HCT116 (cell line): Measurements from ENCODE around the gene SBF2.

Experiments
- EGR1 ChIP-seq: IDR thresholded peaks from 2 replicates; pipeline ENCODE4 v1.6.1; 2012; ENCODE audit warnings: low read depth
- EZH2 ChIP-seq: fragments of 200-600 bp; sonication (generic); IDR thresholded peaks from 2 replicates; pipeline ENCODE4 v1.6.1; 2017; ENCODE audit warnings: antibody characterized with exemption, mixed run types
- EZH2phosphoT487 ChIP-seq: fragments of 200-600 bp; IDR thresholded peaks from 2 replicates; pipeline ENCODE4 v1.6.1; 2018; ENCODE audit warnings: antibody characterized with exemption, borderline replicate concordance
- POLR2A ChIP-seq: IDR thresholded peaks from 2 replicates; pipeline ENCODE4 v1.7.0; 2011; ENCODE audit warnings: borderline replicate concordance; ENCODE audit not compliant: insufficient read depth, insufficient read length; ENCODE audit errors: extremely low read depth
- POLR2AphosphoS5 ChIP-seq: IDR thresholded peaks from 2 replicates; pipeline ENCODE4 v1.6.1; 2011; ENCODE audit warnings: mild to moderate bottlenecking, low read depth, low read length, moderate library complexity
- RAD21 ChIP-seq: IDR thresholded peaks from 2 replicates; pipeline ENCODE4 v1.6.1; 2012; ENCODE audit warnings: low read depth, mild to moderate bottlenecking
- REST ChIP-seq: IDR thresholded peaks from 2 replicates; pipeline ENCODE4 v1.6.1; 2012; ENCODE audit warnings: low read depth
- SIN3A ChIP-seq: IDR thresholded peaks from 2 replicates; pipeline ENCODE4 v1.6.1; 2012; ENCODE audit warnings: low read depth
- SP1 ChIP-seq: IDR thresholded peaks from 2 replicates; pipeline ENCODE4 v1.6.1; 2012; ENCODE audit warnings: low read depth
- SRF ChIP-seq: IDR thresholded peaks from 2 replicates; pipeline ENCODE4 v1.6.1; 2012; ENCODE audit warnings: low read depth
- YY1 ChIP-seq: IDR thresholded peaks from 2 replicates; pipeline ENCODE4 v1.6.1; 2011; ENCODE audit warnings: low read length, low read depth, moderate library complexity, mild to moderate bottlenecking; ENCODE audit not compliant: insufficient replicate concordance; ENCODE audit errors: extremely low read depth
- TF ChIP-seq, protein P1 (sequence below), 3 experiments: fragments of 200-600 bp in 1 of 3; sonication (generic) in 1 of 3; IDR thresholded peaks in 2 of 3; conservative IDR thresholded peaks in 1 of 3; 2 replicates each; pipeline ENCODE4 v1.5.1; 2012 to 2017; ENCODE audit warnings: low read depth in 2 of 3, low read length in 2 of 3, antibody characterized with exemption in 1 of 3, borderline replicate concordance in 1 of 3, control low read depth in 1 of 3, mild to moderate bottlenecking in 1 of 3, mixed read lengths in 1 of 3, mixed run types in 1 of 3, moderate library complexity in 1 of 3; ENCODE audit not compliant: insufficient read depth in 1 of 3
- TF ChIP-seq, protein P2 (sequence below): IDR thresholded peaks from 2 replicates; pipeline ENCODE4 v1.6.1; 2011; ENCODE audit warnings: mild to moderate bottlenecking, low read length, moderate library complexity; ENCODE audit not compliant: insufficient replicate concordance; ENCODE audit errors: extremely low read depth

DNA sequence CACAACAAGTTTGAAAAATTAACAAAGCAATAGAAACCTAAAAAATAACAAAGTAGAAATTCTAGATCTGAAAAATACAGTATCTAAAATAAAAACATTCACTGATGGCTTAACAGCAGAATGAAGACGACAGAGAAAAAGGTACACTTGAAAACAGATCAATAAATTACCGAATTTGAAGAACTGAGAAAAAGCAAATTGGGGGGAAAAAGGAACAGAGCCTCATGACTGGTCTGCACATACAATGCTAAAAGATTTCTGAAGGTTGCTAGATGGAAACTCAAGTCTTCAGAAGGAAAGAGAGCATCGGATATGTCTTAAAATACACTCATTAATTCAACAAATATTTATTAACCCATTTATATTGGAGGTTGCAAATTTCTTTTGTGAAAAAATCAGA is 71.6 kb downstream of the SBF2 start:
- TF ChIP-seq EGR1 (no peak), POLR2A (no peak), SRF (no peak), YY1 (no peak), POLR2AphosphoS5 (no peak), SIN3A (no peak), SP1 (no peak), EZH2phosphoT487 (no peak), REST (no peak), RAD21 (no peak), EZH2 (no peak)
- TF ChIP-seq, protein P1, sequence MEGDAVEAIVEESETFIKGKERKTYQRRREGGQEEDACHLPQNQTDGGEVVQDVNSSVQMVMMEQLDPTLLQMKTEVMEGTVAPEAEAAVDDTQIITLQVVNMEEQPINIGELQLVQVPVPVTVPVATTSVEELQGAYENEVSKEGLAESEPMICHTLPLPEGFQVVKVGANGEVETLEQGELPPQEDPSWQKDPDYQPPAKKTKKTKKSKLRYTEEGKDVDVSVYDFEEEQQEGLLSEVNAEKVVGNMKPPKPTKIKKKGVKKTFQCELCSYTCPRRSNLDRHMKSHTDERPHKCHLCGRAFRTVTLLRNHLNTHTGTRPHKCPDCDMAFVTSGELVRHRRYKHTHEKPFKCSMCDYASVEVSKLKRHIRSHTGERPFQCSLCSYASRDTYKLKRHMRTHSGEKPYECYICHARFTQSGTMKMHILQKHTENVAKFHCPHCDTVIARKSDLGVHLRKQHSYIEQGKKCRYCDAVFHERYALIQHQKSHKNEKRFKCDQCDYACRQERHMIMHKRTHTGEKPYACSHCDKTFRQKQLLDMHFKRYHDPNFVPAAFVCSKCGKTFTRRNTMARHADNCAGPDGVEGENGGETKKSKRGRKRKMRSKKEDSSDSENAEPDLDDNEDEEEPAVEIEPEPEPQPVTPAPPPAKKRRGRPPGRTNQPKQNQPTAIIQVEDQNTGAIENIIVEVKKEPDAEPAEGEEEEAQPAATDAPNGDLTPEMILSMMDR (IDR thresholded peaks at IDR 0.05 in 2 of 3, conservative IDR thresholded peaks at IDR 0.05 in 1 of 3; ENCODE audit: borderline replicate concordance in 1 of 3, insufficient read depth in 1 of 3, low read depth in 2 of 3, low read length in 2 of 3), result no peak
- TF ChIP-seq, protein P2, sequence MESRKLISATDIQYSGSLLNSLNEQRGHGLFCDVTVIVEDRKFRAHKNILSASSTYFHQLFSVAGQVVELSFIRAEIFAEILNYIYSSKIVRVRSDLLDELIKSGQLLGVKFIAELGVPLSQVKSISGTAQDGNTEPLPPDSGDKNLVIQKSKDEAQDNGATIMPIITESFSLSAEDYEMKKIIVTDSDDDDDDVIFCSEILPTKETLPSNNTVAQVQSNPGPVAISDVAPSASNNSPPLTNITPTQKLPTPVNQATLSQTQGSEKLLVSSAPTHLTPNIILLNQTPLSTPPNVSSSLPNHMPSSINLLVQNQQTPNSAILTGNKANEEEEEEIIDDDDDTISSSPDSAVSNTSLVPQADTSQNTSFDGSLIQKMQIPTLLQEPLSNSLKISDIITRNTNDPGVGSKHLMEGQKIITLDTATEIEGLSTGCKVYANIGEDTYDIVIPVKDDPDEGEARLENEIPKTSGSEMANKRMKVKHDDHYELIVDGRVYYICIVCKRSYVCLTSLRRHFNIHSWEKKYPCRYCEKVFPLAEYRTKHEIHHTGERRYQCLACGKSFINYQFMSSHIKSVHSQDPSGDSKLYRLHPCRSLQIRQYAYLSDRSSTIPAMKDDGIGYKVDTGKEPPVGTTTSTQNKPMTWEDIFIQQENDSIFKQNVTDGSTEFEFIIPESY, result no peak
